ENCODE measurements around the gene KNCN.

The KNCN gene

GRCh38 chr1:46581681-46582455 is 30.4 kb upstream of the KNCN start:
- no peak overlapping the region for H3K4me3 ChIP-seq (replicated peaks; ENCODE audit: low read depth, low read length)
- DNase-seq (ENCODE audit: extremely low read depth, low read depth): no peak
- no peak for TF ChIP-seq CTCF (IDR thresholded peaks at IDR 0.05; ENCODE audit: low read depth, low read length, missing control alignments)

GRCh38 chr1:46580140-46580903 is 28.9 kb upstream of the KNCN start:
- DNase-seq (ENCODE audit: extremely low read depth, low read depth): no peak
- no peak for TF ChIP-seq CTCF (IDR thresholded peaks at IDR 0.05; ENCODE audit: low read depth, low read length, missing control alignments)
- H3K4me3 ChIP-seq (replicated peaks; ENCODE audit: low read depth, low read length): no peak overlapping the region

GRCh38 chr1:46577671-46578070 is 26.2 kb upstream of the KNCN start:
- no peak for DNase-seq (ENCODE audit: extremely low read depth, low read depth)
- no peak for TF ChIP-seq CTCF (IDR thresholded peaks at IDR 0.05; ENCODE audit: low read depth, low read length, missing control alignments)
- H3K4me3 ChIP-seq (replicated peaks; ENCODE audit: low read depth, low read length): no peak overlapping the region

GRCh38 chr1:46576596-46576995 is 25.1 kb upstream of the KNCN start:
- no peak for DNase-seq (ENCODE audit: extremely low read depth, low read depth)
- no peak overlapping the region for H3K4me3 ChIP-seq (replicated peaks; ENCODE audit: low read depth, low read length)
- TF ChIP-seq CTCF (IDR thresholded peaks at IDR 0.05; ENCODE audit: low read depth, low read length, missing control alignments): no peak

- no peak overlapping the region for H3K4me3 ChIP-seq (replicated peaks; ENCODE audit: low read depth, low read length)
- no peak for DNase-seq (ENCODE audit: extremely low read depth, low read depth)
- no peak for TF ChIP-seq CTCF (IDR thresholded peaks at IDR 0.05; ENCODE audit: low read depth, low read length, missing control alignments)
Measured at GRCh38 chr1:46575778-46576177, 24.3 kb upstream of the KNCN start.

GRCh38 chr1:46575300-46575699 is 23.9 kb upstream of the KNCN start:
- no peak for DNase-seq (ENCODE audit: extremely low read depth, low read depth)
- TF ChIP-seq CTCF (IDR thresholded peaks at IDR 0.05; ENCODE audit: low read depth, low read length, missing control alignments): no peak
- H3K4me3 ChIP-seq (replicated peaks; ENCODE audit: low read depth, low read length): no peak overlapping the region

Data from HFF-Myc (cell line).